ENCODE data around the gene GFOD2.

DNA sequence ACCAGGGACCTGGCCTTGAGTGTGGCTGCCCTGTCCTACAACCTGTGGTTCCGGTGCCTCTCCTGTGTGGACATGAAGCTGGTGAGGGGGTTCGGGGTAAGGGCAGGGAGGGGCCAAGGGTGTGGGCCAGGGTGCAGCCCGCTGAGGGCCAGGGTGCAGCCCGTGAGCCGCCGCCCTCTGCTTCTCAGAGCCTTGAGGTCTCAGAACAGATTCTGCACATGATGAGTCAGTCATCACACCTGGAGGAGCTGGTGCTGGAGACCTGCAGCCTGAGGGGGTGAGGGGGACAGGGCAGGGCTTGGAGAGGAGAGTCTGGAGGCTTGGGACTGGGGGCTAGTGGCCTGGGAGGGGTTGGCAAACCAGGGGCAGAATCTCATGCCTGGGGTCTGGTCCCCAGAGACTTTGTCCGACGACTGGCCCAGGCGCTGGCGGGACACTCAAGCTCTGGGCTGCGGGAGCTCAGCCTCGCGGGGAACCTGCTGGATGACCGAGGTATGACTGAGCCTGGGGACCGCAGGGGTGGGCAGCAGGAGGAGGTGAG is 71.9 kb downstream of the GFOD2 start:
- TF ChIP-seq SPI1 (IDR thresholded peaks at IDR 0.05; ENCODE audit: low read depth, low read length) (no peak), POLR2A (IDR thresholded peaks at IDR 0.05; ENCODE audit: low read depth, low read length) (no peak), POLR2AphosphoS5 (IDR thresholded peaks at IDR 0.05; ENCODE audit: low read depth, low read length) (no peak), TAF1 (IDR thresholded peaks at IDR 0.05; ENCODE audit: low read depth, low read length) (no peak), PAX5 (IDR thresholded peaks at IDR 0.05; ENCODE audit: insufficient read depth, low read length, severe bottlenecking) (no peak), POU2F2 (IDR thresholded peaks at IDR 0.05; ENCODE audit: low read depth, low read length) (no peak)
